PC-3 (cell line): Measurements from ENCODE around the gene FILIP1L. TPM values are rescaled to one million over a fixed set of nuclear protein-coding genes. Genes with fewer than 3 reads are reported as not detected.

ENCODE experiments used
- ATAC-seq: fragments of 200-7000 bp; cut with Tn5 transposase; 2 replicates; pipeline ENCODE4 v1.9.1; 2020; ENCODE audit warnings: mild to moderate bottlenecking, moderate library complexity
- BruUV-seq: library from RNA; stranded (reverse); fragments of 400-500 nt; replicated peaks from 2 replicates; lab custom pipeline; 2021; lab: Mats Ljungman, UMichigan
- CTCF ChIA-PET: fragments of 300-600 bp; sonication (Branson Sonifier 250); formaldehyde crosslinking; loops from one replicate; lab custom pipeline; 2022; ENCODE audit warnings: antibody characterized with exemption; lab: Charles Lee
- POLR2A ChIA-PET: fragments of 300-600 bp; sonication (Branson Sonifier 250); formaldehyde crosslinking; loops from one replicate; lab custom pipeline; 2022; ENCODE audit warnings: antibody characterized with exemption; ENCODE audit not compliant: unreplicated experiment; lab: Charles Lee
- DNase-seq: peaks from one replicate; pipeline ENCODE4 v3.0.0-alpha.2; 2015
- H2AFZ ChIP-seq: fragments of 300-600 bp; sonication (generic); 2 replicates; pipeline ENCODE4 v1.6.0; 2016; ENCODE audit warnings: antibody characterized with exemption, low read length
- H3F3A ChIP-seq: fragments of 300-600 bp; sonication (generic); one replicate; pipeline ENCODE4 v1.6.0; 2017; ENCODE audit warnings: antibody characterized with exemption, low read length, control low read depth, mild to moderate bottlenecking; ENCODE audit not compliant: unreplicated experiment
- H3K27ac ChIP-seq: fragments of 300-600 bp; sonication (generic); 2 replicates; pipeline ENCODE4 v1.5.1; 2016; ENCODE audit warnings: mild to moderate bottlenecking, low read length
- H3K27me3 ChIP-seq: fragments of 300-600 bp; sonication (generic); 2 replicates; pipeline ENCODE4 v1.6.1; 2016; ENCODE audit warnings: low read length, mixed read lengths
- H3K36me3 ChIP-seq: fragments of 300-600 bp; sonication (generic); 2 replicates; pipeline ENCODE4 v1.6.1; 2016; ENCODE audit warnings: low read depth, mixed run types, low read length, mixed read lengths
- H3K4me1 ChIP-seq: fragments of 300-600 bp; sonication (generic); 2 replicates; pipeline ENCODE4 v1.5.1; 2016; ENCODE audit warnings: low read length; ENCODE audit not compliant: insufficient read depth
- H3K4me2 ChIP-seq: fragments of 300-600 bp; sonication (generic); 2 replicates; pipeline ENCODE4 v1.6.0; 2016; ENCODE audit warnings: low read length
- H3K4me3 ChIP-seq: fragments of 300-600 bp; sonication (generic); 2 replicates; pipeline ENCODE4 v1.5.1; 2016; ENCODE audit warnings: mild to moderate bottlenecking, low read length, mixed read lengths
- H3K79me2 ChIP-seq: fragments of 300-600 bp; sonication (generic); 2 replicates; pipeline ENCODE4 v1.6.1; 2017; ENCODE audit warnings: low read length, mixed read lengths
- H3K9ac ChIP-seq: fragments of 300-600 bp; sonication (generic); 2 replicates; pipeline ENCODE4 v1.6.0; 2016; ENCODE audit warnings: mild to moderate bottlenecking, low read length
- H3K9me2 ChIP-seq: fragments of 300-600 bp; sonication (generic); replicated peaks from 2 replicates; pipeline ENCODE4 v1.6.1; 2016; ENCODE audit warnings: mixed run types, low read length, mixed read lengths
- H3K9me3 ChIP-seq: fragments of 300-600 bp; sonication (generic); 2 replicates; pipeline ENCODE4 v1.6.1; 2016; ENCODE audit warnings: low read length, mixed read lengths
- H4K20me1 ChIP-seq: fragments of 300-600 bp; sonication (generic); 2 replicates; pipeline ENCODE4 v1.6.1; 2016; ENCODE audit warnings: low read length, mixed read lengths
- EZH2 ChIP-seq: fragments of 300-600 bp; sonication (generic); IDR thresholded peaks from one replicate; pipeline ENCODE4 v1.6.1; 2017; ENCODE audit warnings: antibody characterized with exemption, mild to moderate bottlenecking, low read length; ENCODE audit not compliant: unreplicated experiment
- EZH2phosphoT487 ChIP-seq: fragments of 300-600 bp; sonication (generic); IDR thresholded peaks from 2 replicates; pipeline ENCODE4 v1.6.1; 2018; ENCODE audit warnings: mild to moderate bottlenecking, antibody characterized with exemption, low read length, borderline replicate concordance
- intact Hi-C: fragments of 100-400 bp; cut with micrococcal nuclease; formaldehyde crosslinking; loops from 2 replicates; pipeline ENCODE4 v1.9.0; 2023
- total RNA-seq: library from RNA; depleted of rRNA; stranded (reverse); fragments of >200 nt; gene quantifications from 2 replicates; pipeline ENCODE4 v1.2.3, GENCODE V29; 2014
- TF ChIP-seq, protein P1 (sequence below): fragments of 300-600 bp; sonication (generic); conservative IDR thresholded peaks from 2 replicates; pipeline ENCODE4 v1.5.1; 2017; ENCODE audit warnings: antibody characterized with exemption, low read depth, mild to moderate bottlenecking, low read length

FILIP1L gene
- total RNA-seq, 1 experiment from 2014 or later, result not detected

DNA sequence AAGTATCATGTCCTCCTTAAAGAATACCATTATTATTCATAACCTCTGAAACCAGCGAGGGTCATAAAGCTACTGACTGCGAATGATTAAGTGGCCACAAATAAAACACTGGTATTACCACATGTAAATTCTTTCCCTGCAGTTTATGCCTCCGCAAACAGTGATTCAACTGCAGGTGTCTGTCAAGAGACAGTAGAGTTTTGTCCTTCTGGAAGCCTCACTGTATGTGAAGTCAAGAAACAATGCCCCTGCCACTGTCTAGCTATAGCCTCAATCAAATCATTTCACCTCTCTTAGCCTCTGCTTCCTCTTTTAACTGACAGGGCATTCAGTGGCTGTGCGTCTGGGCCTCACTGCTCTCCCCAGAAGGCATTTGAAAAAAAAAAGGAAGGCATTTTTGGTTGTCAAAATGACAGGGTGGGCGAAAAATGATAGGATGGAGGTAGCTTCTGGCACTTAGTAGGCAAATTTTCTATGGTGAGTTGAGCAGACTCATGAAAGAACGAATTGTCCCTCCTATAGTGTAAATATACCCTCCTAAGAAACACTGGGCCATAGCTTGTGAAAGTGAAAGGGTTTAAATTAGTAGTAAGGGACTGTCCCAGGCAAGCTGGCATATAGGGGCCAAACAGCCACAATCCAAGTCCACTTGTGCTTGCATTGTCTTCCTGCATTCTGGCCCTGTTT lies 66.7 kb downstream of the FILIP1L start:
- ChIA-PET POLR2A (interaction anchor here (0.6 to 1.0 kb wide), 6 partner anchors 10 to 213 kb away, joined by 3 to 5 read pairs (median 4); partner anchors contain the start of gene TBC1D23), CTCF (interaction anchor here (0.6 to 1.6 kb wide), 6 partner anchors 21 to 216 kb away, joined by 3 to 13 read pairs (median 4); no protein-coding TSS in a partner anchor)
- H3K9me2 ChIP-seq, result no peaks in the 10 kb centered on the region
- H3K36me3 ChIP-seq, result no peaks in the 10 kb centered on the region
- ATAC-seq (peak; percentile 96), DNase-seq (peak; percentile 98)
- no peaks in the 10 kb centered on the region for H3K27me3 ChIP-seq
- TSS peak; percentile 38 for BruUV-seq
- H3F3A ChIP-seq, result peaks cover 7% of the 10 kb centered on the region
- H4K20me1 ChIP-seq, result no peaks in the 10 kb centered on the region
- intact Hi-C loops, result loop anchor here (1.0 to 2.0 kb wide), 9 partner anchors 21 to 215 kb away; no protein-coding TSS in a partner anchor
- H3K4me3 ChIP-seq, result peak overlapping the region; percentile 39
- H3K4me1 ChIP-seq, result peaks cover 48% of the 10 kb centered on the region
- no peaks in the 10 kb centered on the region for H3K9me3 ChIP-seq
- H3K79me2 ChIP-seq, result peaks cover 25% of the 10 kb centered on the region
- H3K9ac ChIP-seq, result peak overlapping the region; percentile 45
- peak overlapping the region; percentile 82 for H3K4me2 ChIP-seq
- peak overlapping the region; percentile 86 for H3K27ac ChIP-seq
- TF ChIP-seq EZH2 (no peak), EZH2phosphoT487 (no peak)
- H2AFZ ChIP-seq, result no peak overlapping the region

DNA sequence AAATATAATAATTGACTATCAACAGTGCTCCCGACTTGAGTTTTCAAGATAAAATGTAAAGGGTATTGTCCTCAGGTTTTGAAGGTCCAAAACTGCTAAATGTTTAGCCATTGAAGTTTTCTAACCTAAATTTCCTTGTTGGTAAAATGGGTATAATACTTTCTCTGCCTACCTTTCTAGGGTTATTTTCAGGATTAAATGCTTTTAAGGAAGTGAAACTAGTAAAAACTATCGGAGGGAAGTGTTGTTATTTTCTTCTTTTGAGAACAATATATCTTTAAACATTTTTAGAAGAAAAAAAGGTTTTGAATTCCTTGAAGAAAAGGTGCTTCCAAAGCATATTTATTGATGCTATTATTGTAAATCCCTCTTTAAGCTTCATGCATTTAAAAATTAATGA lies 67.3 kb downstream of the FILIP1L start:
- no peaks in the 10 kb centered on the region for H3K36me3 ChIP-seq
- H3K27me3 ChIP-seq, result no peaks in the 10 kb centered on the region
- H2AFZ ChIP-seq, result no peak overlapping the region
- peaks cover 52% of the 10 kb centered on the region for H3K4me1 ChIP-seq
- intact Hi-C loops, result loop anchor here (1.0 to 2.0 kb wide), 9 partner anchors 21 to 214 kb away; no protein-coding TSS in a partner anchor
- H3K9me2 ChIP-seq, result no peaks in the 10 kb centered on the region
- POLR2A ChIA-PET, result interaction anchor here (0.6 to 1.0 kb wide), 5 partner anchors 11 to 214 kb away, joined by 3 to 5 read pairs (median 5); partner anchors contain the start of gene TBC1D23
- no peaks in the 10 kb centered on the region for H3K9me3 ChIP-seq
- H3K9ac ChIP-seq, result peak overlapping the region; percentile 40
- peak overlapping the region; percentile 51 for H3K4me3 ChIP-seq
- no peak for TF ChIP-seq EZH2
- no peak for TF ChIP-seq EZH2phosphoT487
- TF ChIP-seq, protein P1, sequence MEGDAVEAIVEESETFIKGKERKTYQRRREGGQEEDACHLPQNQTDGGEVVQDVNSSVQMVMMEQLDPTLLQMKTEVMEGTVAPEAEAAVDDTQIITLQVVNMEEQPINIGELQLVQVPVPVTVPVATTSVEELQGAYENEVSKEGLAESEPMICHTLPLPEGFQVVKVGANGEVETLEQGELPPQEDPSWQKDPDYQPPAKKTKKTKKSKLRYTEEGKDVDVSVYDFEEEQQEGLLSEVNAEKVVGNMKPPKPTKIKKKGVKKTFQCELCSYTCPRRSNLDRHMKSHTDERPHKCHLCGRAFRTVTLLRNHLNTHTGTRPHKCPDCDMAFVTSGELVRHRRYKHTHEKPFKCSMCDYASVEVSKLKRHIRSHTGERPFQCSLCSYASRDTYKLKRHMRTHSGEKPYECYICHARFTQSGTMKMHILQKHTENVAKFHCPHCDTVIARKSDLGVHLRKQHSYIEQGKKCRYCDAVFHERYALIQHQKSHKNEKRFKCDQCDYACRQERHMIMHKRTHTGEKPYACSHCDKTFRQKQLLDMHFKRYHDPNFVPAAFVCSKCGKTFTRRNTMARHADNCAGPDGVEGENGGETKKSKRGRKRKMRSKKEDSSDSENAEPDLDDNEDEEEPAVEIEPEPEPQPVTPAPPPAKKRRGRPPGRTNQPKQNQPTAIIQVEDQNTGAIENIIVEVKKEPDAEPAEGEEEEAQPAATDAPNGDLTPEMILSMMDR, result no peak
- TSS peak; percentile 71 for BruUV-seq
- ATAC-seq (no peak), DNase-seq (no peak)
- peaks cover 25% of the 10 kb centered on the region for H3K79me2 ChIP-seq
- H4K20me1 ChIP-seq, result no peaks in the 10 kb centered on the region
- peak overlapping the region; percentile 82 for H3K4me2 ChIP-seq
- H3K27ac ChIP-seq, result peak overlapping the region; percentile 85
- H3F3A ChIP-seq, result peaks cover 7% of the 10 kb centered on the region
- CTCF ChIA-PET, result interaction anchor here (0.6 to 1.6 kb wide), 7 partner anchors 11 to 215 kb away, joined by 3 to 13 read pairs (median 4); no protein-coding TSS in a partner anchor

DNA sequence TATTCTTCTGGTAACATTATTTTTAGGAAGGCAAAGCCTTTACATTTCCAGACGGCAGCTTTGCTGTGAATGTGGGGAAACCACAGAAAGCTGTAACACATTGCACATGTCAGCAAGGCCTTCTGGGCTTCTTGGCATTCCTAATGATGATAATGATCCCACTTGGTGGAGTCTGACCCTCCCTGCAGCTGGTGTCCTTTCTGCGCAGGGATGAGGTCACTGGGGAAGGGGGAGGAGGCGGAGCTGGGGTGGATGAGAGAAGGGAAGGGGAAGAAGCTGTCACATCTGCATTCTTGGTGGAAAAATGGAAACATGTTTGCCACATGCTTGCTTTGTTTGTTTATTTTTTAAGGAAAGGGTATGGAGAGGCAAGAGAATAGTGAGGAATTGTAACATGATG lies 68.6 kb downstream of the FILIP1L start:
- intact Hi-C loops, result loop anchor here (2.0 kb wide), 4 partner anchors 43 to 213 kb away; no protein-coding TSS in a partner anchor
- Histone ChIP-seq H3K4me3 (no peak overlapping the region), H3K4me2 (peak overlapping the region; percentile 82), H4K20me1 (no peaks in the 10 kb centered on the region), H3K36me3 (no peaks in the 10 kb centered on the region), H3K9me2 (no peaks in the 10 kb centered on the region), H3K27ac (no peak overlapping the region), H3K79me2 (peaks cover 25% of the 10 kb centered on the region), H2AFZ (no peak overlapping the region), H3K9me3 (no peaks in the 10 kb centered on the region), H3K4me1 (peaks cover 65% of the 10 kb centered on the region), H3F3A (peaks cover 12% of the 10 kb centered on the region), H3K27me3 (no peaks in the 10 kb centered on the region), H3K9ac (no peak overlapping the region)
- ChIA-PET CTCF (no interaction called here), POLR2A (interaction anchor here (1.1 kb wide), 1 partner anchor 215 kb away, joined by 4 read pairs; the partner anchor contains the start of gene TBC1D23)
- ATAC-seq (no peak), DNase-seq (peak; percentile 14)
- TF ChIP-seq, protein P1, result no peak
- no peak for TF ChIP-seq EZH2
- no peak for TF ChIP-seq EZH2phosphoT487
- BruUV-seq, result no TSS peak
